ENCODE data around the gene ADCY2.

- TF ChIP-seq CTCF (IDR thresholded peaks at IDR 0.05) (no peak), POLR2A (IDR thresholded peaks at IDR 0.05) (no peak)
These were observed 275.5 kb downstream of the ADCY2 start for GRCh38 chr5:7671381-7671993.
